WTC11 (cell line): Measurements from ENCODE around the gene ZNF613. TPM values are rescaled to one million over a fixed set of nuclear protein-coding genes. Genes with fewer than 3 reads are reported as not detected.
"Not testable (repeated sequence)": the region's sequence is repeated elsewhere in the genome, so short reads cannot be mapped to it uniquely, and the experiment has no call there.

ENCODE experiments used
- ATAC-seq: fragments of 200-7000 bp; cut with Tn5 transposase; 2 replicates; pipeline ENCODE4 v1.10.0; 2021; ENCODE audit warnings: mild to moderate bottlenecking, moderate library complexity
- CTCF ChIA-PET: fragments of 300-600 bp; sonication (Branson Sonifier 250); formaldehyde crosslinking; loops from one replicate; lab custom pipeline; 2021; ENCODE audit warnings: antibody characterized with exemption; lab: Charles Lee
- POLR2A ChIA-PET: fragments of 350-600 bp; sonication (Branson Sonifier 250); formaldehyde crosslinking; loops from one replicate; lab custom pipeline; 2021; ENCODE audit warnings: antibody characterized with exemption; lab: Charles Lee
- DNase-seq: peaks from one replicate; pipeline ENCODE4 v3.0.0; 2021; ENCODE audit warnings: low spot score
- H3K27ac Mint-ChIP-seq: 2 replicates; pipeline ENCODE4 v1.8.0; 2021; ENCODE audit warnings: mixed read lengths
- H3K27me3 Mint-ChIP-seq: 2 replicates; pipeline ENCODE4 v1.8.0; 2021; ENCODE audit warnings: low read depth, mild to moderate bottlenecking, moderate library complexity, mixed read lengths
- H3K36me3 Mint-ChIP-seq: 2 replicates; pipeline ENCODE4 v1.8.0; 2021; ENCODE audit warnings: mixed read lengths
- H3K4me1 Mint-ChIP-seq: 2 replicates; pipeline ENCODE4 v1.8.0; 2022; ENCODE audit warnings: mixed read lengths
- H3K4me3 Mint-ChIP-seq: 2 replicates; pipeline ENCODE4 v1.8.0; 2021; ENCODE audit warnings: mild to moderate bottlenecking, moderate library complexity, mixed read lengths
- H3K9me3 Mint-ChIP-seq: 2 replicates; pipeline ENCODE4 v1.8.0; 2021; ENCODE audit warnings: mixed read lengths
- ATF6 ChIP-seq: sonication (generic); formaldehyde crosslinking; IDR thresholded peaks from 2 replicates; pipeline ENCODE4 v1.8.1; 2023; ENCODE audit warnings: mild to moderate bottlenecking, missing genetic modification reagents
- E2F1 ChIP-seq: sonication (generic); formaldehyde crosslinking; IDR thresholded peaks from 2 replicates; pipeline ENCODE4 v1.8.0; 2022; ENCODE audit warnings: mild to moderate bottlenecking, missing genetic modification reagents
- FOXP4 ChIP-seq: sonication (generic); formaldehyde crosslinking; IDR thresholded peaks from 2 replicates; pipeline ENCODE4 v1.8.0; 2022; ENCODE audit warnings: mild to moderate bottlenecking, missing genetic modification reagents
- NFATC4 ChIP-seq: fragments of 250-450 bp; sonication (Bioruptor Pico); IDR thresholded peaks from 2 replicates; pipeline ENCODE4 v1.9.0; 2021; ENCODE audit warnings: mild to moderate bottlenecking
- NR1H2 ChIP-seq: sonication (generic); formaldehyde crosslinking; IDR thresholded peaks from 2 replicates; pipeline ENCODE4 v1.9.0; 2021; ENCODE audit warnings: mild to moderate bottlenecking, moderate library complexity, missing genetic modification reagents
- OVOL2 ChIP-seq: fragments of 250-450 bp; sonication (Bioruptor Pico); IDR thresholded peaks from 2 replicates; pipeline ENCODE4 v1.9.0; 2021; ENCODE audit warnings: mild to moderate bottlenecking, borderline replicate concordance
- SOX15 ChIP-seq: fragments of 250-450 bp; sonication (Bioruptor Pico); IDR thresholded peaks from 2 replicates; pipeline ENCODE4 v1.9.0; 2021; ENCODE audit warnings: mild to moderate bottlenecking
- SP1 ChIP-seq: sonication (generic); formaldehyde crosslinking; conservative IDR thresholded peaks from 2 replicates; pipeline ENCODE4 v1.8.1; 2022; ENCODE audit warnings: missing genetic modification reagents
- TEAD4 ChIP-seq: sonication (generic); formaldehyde crosslinking; IDR thresholded peaks from 2 replicates; pipeline ENCODE4 v1.8.0; 2022; ENCODE audit warnings: mild to moderate bottlenecking, missing genetic modification reagents
- ZNF532 ChIP-seq: fragments of 250-450 bp; sonication (Bioruptor Pico); IDR thresholded peaks from 2 replicates; pipeline ENCODE4 v1.9.0; 2021; ENCODE audit warnings: mild to moderate bottlenecking, borderline replicate concordance
- total RNA-seq: library from RNA; stranded (reverse); gene quantifications from 3 replicates; pipeline ENCODE4 v1.2.3, GENCODE V29; 2021

Gene ZNF613
- total RNA-seq, 1 experiment from 2014 or later = 13.7 TPM

GRCh38 chr19:51971624-51972023, 44.4 kb downstream of the ZNF613 start:
- peaks cover 3% of the 10 kb centered on the region; the same call in 1 of the 2 replicates for H3K4me1 Mint-ChIP-seq
- H3K36me3 Mint-ChIP-seq = peaks cover 78% of the 10 kb centered on the region
- ChIA-PET POLR2A (no interaction called here), CTCF (no interaction called here)
- DNase-seq (no peak), ATAC-seq (no peak)
- peaks cover 3% of the 10 kb centered on the region for H3K27me3 Mint-ChIP-seq
- no peak for TF ChIP-seq E2F1
- no peak for TF ChIP-seq ATF6 (CRISPR knock-in tag)
- TF ChIP-seq NFATC4 = no peak
- no peak for TF ChIP-seq ZNF532
- no peak for TF ChIP-seq NR1H2 (CRISPR knock-in tag)
- no peak for TF ChIP-seq TEAD4 (CRISPR knock-in tag)
- TF ChIP-seq OVOL2 = no peak
- no peak for TF ChIP-seq SP1 (CRISPR knock-in tag)
- TF ChIP-seq FOXP4 (CRISPR knock-in tag) = no peak
- H3K4me3 Mint-ChIP-seq = no peak overlapping the region
- no peak overlapping the region for H3K27ac Mint-ChIP-seq
- peaks cover 63% of the 10 kb centered on the region for H3K9me3 Mint-ChIP-seq

GRCh38 chr19:51975787-51976186, 48.5 kb downstream of the ZNF613 start:
- H3K4me3 Mint-ChIP-seq, H3K27ac Mint-ChIP-seq, DNase-seq, CTCF ChIA-PET, POLR2A ChIA-PET, ATAC-seq, H3K27me3 Mint-ChIP-seq: not testable (repeated sequence)
- peaks cover 70% of the 10 kb centered on the region for H3K9me3 Mint-ChIP-seq
- H3K36me3 Mint-ChIP-seq = peaks cover 80% of the 10 kb centered on the region
- H3K4me1 Mint-ChIP-seq = peaks cover 13% of the 10 kb centered on the region

GRCh38 chr19:51976852-51977251, 49.6 kb downstream of the ZNF613 start:
- ATAC-seq (no peak), DNase-seq (no peak)
- H3K27me3 Mint-ChIP-seq = no peaks in the 10 kb centered on the region
- no peak overlapping the region for H3K4me3 Mint-ChIP-seq
- H3K36me3 Mint-ChIP-seq = peaks cover 75% of the 10 kb centered on the region
- H3K27ac Mint-ChIP-seq = no peak overlapping the region
- peaks cover 65% of the 10 kb centered on the region for H3K9me3 Mint-ChIP-seq
- POLR2A ChIA-PET = no interaction called here
- CTCF ChIA-PET = interaction anchor here (1.1 kb wide), 1 partner anchor 199 kb away, joined by 5 read pairs; no protein-coding TSS in a partner anchor
- no peak for TF ChIP-seq ZNF532
- TF ChIP-seq SOX15 (CRISPR knock-in tag) = no peak
- H3K4me1 Mint-ChIP-seq = peaks cover 15% of the 10 kb centered on the region
